GM12801 (cell line): Measurements from ENCODE around the gene GULP1.

Source experiments
- CTCF ChIP-seq: IDR thresholded peaks from one replicate; pipeline ENCODE4 v1.5.1; 2011; ENCODE audit warnings: control low read depth; ENCODE audit not compliant: insufficient read length; ENCODE audit errors: extremely low read depth

The GULP1 gene

GRCh38 chr2:188599140-188599539 lies 307.5 kb downstream of the GULP1 start:
- no peak for TF ChIP-seq CTCF

GRCh38 chr2:188600536-188601210 lies 309.0 kb downstream of the GULP1 start:
- no peak for TF ChIP-seq CTCF

DNA sequence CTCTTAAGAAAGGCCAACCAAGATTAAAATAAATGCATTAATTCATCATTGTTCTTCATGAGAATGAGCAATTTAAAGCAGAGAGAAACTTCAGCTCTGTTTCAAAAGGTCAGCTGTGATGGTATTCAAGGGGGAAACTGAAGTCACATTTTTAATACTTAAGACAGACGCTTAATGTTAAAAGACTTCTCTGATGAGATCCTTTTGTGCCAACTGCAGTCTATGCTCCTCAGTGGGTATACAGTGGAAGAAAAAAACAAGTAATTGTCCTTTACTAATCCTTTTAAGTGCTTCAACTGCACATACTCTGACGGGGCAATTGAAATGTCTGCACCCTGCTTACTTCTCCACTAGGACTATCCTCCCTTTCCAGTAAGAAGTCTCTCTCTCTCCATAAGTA lies 309.7 kb downstream of the GULP1 start:
- TF ChIP-seq CTCF: no peak

DNA sequence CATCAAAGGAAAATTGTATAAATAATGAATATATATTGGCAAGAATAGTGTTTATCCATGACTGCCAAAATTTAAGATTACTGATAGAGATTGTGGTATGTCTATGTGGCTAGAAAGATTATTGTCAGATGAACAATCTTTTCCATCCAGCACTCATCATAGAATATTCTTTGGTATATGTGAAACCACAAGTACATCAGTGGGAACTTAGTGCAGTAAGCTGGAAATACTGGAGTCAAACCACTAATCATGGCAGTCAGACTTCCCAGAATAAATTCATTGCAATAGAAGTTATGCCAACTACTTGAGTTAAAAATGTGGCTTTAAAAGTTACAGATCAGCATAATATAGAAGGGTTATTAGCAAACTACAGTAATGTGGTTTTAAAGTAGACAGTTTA lies 310.3 kb downstream of the GULP1 start:
- no peak for TF ChIP-seq CTCF

- no peak for TF ChIP-seq CTCF
These were observed 312.9 kb downstream of the GULP1 start for GRCh38 chr2:188604579-188604978.

GRCh38 chr2:188607501-188607900 lies 315.8 kb downstream of the GULP1 start:
- TF ChIP-seq CTCF: no peak

DNA sequence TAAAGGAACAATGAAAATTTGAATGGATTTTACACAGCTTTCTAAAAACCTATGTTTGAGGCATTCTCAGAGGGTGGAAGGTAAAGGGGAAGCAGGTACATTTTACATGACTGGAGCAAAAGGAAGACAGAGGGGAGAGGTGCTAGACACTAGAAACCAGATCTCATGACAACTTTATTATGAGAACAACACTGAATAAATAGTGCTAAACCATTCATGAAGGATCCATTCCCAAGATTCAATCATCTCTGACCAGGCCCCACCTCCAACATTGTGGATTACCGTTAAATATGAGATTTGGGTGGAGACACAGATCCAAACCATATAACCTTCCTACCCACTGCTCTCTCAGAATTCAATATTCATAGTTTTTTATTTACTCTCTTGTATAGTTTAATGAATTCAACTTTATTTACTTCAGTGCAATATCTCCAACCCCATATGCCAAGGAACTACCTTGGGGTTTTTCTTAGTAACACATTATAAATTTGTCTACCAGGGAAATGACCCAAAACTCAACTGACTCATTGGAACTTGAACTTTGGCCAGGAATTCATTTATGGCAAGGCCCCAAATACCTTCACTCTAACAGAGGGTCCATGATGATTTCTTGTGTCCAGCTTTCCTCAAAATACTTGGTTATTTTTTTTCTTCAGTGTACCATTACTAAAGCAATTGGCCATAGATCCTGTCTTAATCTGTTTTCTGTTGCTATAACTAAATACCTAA lies 317.8 kb downstream of the GULP1 start:
- no peak for TF ChIP-seq CTCF
